Breast epithelium (tissue), 3 donors: ENCODE results near the gene GTF2E1.

Source experiments
- CTCF ChIP-seq, 3 donors: fragments of 450-650 bp; IDR thresholded peaks; one replicate each; pipeline ENCODE4 v1.5.1; 2016 to 2017; ENCODE audit warnings: antibody characterized with exemption in 3 of 3, mild to moderate bottlenecking in 3 of 3, moderate library complexity in 3 of 3
- POLR2A ChIP-seq: fragments of 450-650 bp; IDR thresholded peaks from one replicate; pipeline ENCODE4 v1.6.1; 2016; ENCODE audit warnings: antibody characterized with exemption, mild to moderate bottlenecking, moderate library complexity
- POLR2AphosphoS5 ChIP-seq, 3 donors: sonication (generic); formaldehyde crosslinking; IDR thresholded peaks; one replicate each; pipeline ENCODE4 v1.6.1; 2017; ENCODE audit warnings: antibody characterized with exemption in 3 of 3

DNA sequence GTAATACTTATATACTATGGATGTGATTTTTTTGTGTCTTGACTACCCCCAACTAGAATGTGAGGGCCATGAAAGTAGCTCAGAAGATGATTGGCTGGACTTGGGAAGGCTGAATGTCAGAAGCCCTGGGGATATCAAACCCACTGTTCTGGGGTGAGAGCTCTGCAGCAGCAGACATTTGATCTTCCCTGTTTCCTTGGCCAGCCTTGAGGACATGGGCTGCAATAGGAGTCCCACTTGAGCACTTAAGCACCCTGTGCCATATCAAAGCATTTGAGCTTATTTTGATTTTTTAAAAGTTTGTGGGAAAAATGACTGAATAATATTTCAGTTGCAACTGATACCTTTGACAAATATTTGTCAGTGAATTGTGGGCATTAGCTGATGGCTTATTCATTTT is 21.7 kb downstream of the GTF2E1 start:
- TF ChIP-seq CTCF (IDR thresholded peaks at IDR 0.05) (no peak), POLR2A (no peak), POLR2AphosphoS5 (IDR thresholded peaks at IDR 0.05) (no peak)
